GM12878 (cell line): ENCODE results near the gene ICE2.

Experiments
- CBFB ChIP-seq: IDR thresholded peaks from 2 replicates; pipeline ENCODE4 v1.6.1; 2016; ENCODE audit warnings: antibody characterized with exemption, low read depth
- CBX5 ChIP-seq: sonication (generic); IDR thresholded peaks from 2 replicates; pipeline ENCODE4 v1.6.1; 2016; ENCODE audit warnings: low read depth, moderate library complexity, mild to moderate bottlenecking, inconsistent platforms
- ESRRA ChIP-seq: IDR thresholded peaks from 2 replicates; pipeline ENCODE4 v1.6.1; 2012; ENCODE audit warnings: mild to moderate bottlenecking, low read length, improper control_type of control experiment
- GABPA ChIP-seq: IDR thresholded peaks from 2 replicates; pipeline ENCODE4 v1.6.1; 2014; ENCODE audit warnings: antibody characterized with exemption, low read depth, mild to moderate bottlenecking, inconsistent platforms
- GATAD2B ChIP-seq: fragments of 450-650 bp; conservative IDR thresholded peaks from 2 replicates; pipeline ENCODE4 v1.6.1; 2017; ENCODE audit warnings: low read depth, mild to moderate bottlenecking, moderate library complexity
- MXI1 ChIP-seq: fragments of 150-350 bp; IDR thresholded peaks from 2 replicates; pipeline ENCODE4 v1.6.1; 2011; ENCODE audit warnings: low read depth, mild to moderate bottlenecking, inconsistent platforms, low read length, improper control_type of control experiment
- PAX8 ChIP-seq: fragments of 450-650 bp; IDR thresholded peaks from 2 replicates; pipeline ENCODE4 v1.6.1; 2017; ENCODE audit warnings: mild to moderate bottlenecking, moderate library complexity
- POLR2AphosphoS5 ChIP-seq: IDR thresholded peaks from 2 replicates; pipeline ENCODE4 v1.6.1; 2011; ENCODE audit warnings: mild to moderate bottlenecking, low read length, inconsistent platforms
- RFX5 ChIP-seq: IDR thresholded peaks from 2 replicates; pipeline ENCODE4 v1.6.1; 2011; ENCODE audit warnings: low read depth, low read length, improper control_type of control experiment
- SP1 ChIP-seq: IDR thresholded peaks from one replicate; pipeline ENCODE4 v1.6.1; 2011; ENCODE audit warnings: low read depth, low read length
- STAT3 ChIP-seq: IDR thresholded peaks from 2 replicates; pipeline ENCODE4 v1.6.1; 2011; ENCODE audit warnings: low read depth, low read length, improper control_type of control experiment
- TF ChIP-seq, protein P1 (sequence below): fragments of 150-350 bp; IDR thresholded peaks from 2 replicates; pipeline ENCODE4 v1.6.1; 2016; ENCODE audit warnings: low read depth, low read length
- TF ChIP-seq, protein P2 (sequence below), 3 experiments: IDR thresholded peaks in 2 of 3; conservative IDR thresholded peaks in 1 of 3; 2 replicates each; pipeline ENCODE4 v1.5.1; 2011; ENCODE audit warnings: low read depth in 3 of 3, low read length in 3 of 3, mild to moderate bottlenecking in 3 of 3, control low read depth in 2 of 3, moderate library complexity in 2 of 3, inconsistent platforms in 1 of 3, mixed read lengths in 1 of 3; ENCODE audit not compliant: control insufficient read depth in 2 of 3, insufficient read depth in 1 of 3; ENCODE audit errors: extremely low read depth in 1 of 3
- TF ChIP-seq, protein P3 (sequence below): IDR thresholded peaks from 2 replicates; pipeline ENCODE4 v1.6.1; 2011; ENCODE audit warnings: low read depth, low read length, improper control_type of control experiment, borderline replicate concordance

DNA sequence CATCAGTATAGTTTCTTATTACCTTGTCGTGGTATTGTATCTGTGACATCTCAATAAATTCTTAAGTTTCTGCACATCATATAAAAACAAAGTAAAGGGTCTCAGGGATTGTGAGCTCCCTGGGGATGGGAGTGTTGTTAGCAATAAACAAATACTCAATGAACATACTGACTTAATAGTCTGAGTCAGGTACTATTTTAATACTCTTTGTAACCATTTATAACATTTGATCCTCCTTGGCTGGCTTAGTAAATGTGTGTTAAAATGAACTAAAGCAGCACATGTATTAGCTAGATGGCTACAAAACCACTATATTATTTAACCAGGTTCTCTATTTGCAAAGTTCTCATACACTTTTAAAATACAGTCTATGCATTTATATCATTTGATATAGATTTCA lies 1.8 kb downstream of the ICE2 start:
- TF ChIP-seq POLR2AphosphoS5, result no peak
- TF ChIP-seq MXI1, result no peak
- TF ChIP-seq, protein P1, sequence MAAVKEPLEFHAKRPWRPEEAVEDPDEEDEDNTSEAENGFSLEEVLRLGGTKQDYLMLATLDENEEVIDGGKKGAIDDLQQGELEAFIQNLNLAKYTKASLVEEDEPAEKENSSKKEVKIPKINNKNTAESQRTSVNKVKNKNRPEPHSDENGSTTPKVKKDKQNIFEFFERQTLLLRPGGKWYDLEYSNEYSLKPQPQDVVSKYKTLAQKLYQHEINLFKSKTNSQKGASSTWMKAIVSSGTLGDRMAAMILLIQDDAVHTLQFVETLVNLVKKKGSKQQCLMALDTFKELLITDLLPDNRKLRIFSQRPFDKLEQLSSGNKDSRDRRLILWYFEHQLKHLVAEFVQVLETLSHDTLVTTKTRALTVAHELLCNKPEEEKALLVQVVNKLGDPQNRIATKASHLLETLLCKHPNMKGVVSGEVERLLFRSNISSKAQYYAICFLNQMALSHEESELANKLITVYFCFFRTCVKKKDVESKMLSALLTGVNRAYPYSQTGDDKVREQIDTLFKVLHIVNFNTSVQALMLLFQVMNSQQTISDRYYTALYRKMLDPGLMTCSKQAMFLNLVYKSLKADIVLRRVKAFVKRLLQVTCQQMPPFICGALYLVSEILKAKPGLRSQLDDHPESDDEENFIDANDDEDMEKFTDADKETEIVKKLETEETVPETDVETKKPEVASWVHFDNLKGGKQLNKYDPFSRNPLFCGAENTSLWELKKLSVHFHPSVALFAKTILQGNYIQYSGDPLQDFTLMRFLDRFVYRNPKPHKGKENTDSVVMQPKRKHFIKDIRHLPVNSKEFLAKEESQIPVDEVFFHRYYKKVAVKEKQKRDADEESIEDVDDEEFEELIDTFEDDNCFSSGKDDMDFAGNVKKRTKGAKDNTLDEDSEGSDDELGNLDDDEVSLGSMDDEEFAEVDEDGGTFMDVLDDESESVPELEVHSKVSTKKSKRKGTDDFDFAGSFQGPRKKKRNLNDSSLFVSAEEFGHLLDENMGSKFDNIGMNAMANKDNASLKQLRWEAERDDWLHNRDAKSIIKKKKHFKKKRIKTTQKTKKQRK, result no peak
- TF ChIP-seq RFX5, result no peak
- TF ChIP-seq, protein P2, sequence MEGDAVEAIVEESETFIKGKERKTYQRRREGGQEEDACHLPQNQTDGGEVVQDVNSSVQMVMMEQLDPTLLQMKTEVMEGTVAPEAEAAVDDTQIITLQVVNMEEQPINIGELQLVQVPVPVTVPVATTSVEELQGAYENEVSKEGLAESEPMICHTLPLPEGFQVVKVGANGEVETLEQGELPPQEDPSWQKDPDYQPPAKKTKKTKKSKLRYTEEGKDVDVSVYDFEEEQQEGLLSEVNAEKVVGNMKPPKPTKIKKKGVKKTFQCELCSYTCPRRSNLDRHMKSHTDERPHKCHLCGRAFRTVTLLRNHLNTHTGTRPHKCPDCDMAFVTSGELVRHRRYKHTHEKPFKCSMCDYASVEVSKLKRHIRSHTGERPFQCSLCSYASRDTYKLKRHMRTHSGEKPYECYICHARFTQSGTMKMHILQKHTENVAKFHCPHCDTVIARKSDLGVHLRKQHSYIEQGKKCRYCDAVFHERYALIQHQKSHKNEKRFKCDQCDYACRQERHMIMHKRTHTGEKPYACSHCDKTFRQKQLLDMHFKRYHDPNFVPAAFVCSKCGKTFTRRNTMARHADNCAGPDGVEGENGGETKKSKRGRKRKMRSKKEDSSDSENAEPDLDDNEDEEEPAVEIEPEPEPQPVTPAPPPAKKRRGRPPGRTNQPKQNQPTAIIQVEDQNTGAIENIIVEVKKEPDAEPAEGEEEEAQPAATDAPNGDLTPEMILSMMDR (IDR thresholded peaks at IDR 0.05 in 2 of 3, conservative IDR thresholded peaks at IDR 0.05 in 1 of 3; ENCODE audit: control insufficient read depth in 2 of 3, extremely low read depth in 1 of 3, insufficient read depth in 1 of 3, low read depth in 3 of 3, low read length in 3 of 3), result no peak
- no peak for TF ChIP-seq ESRRA
- TF ChIP-seq PAX8, result no peak
- TF ChIP-seq, protein P3, sequence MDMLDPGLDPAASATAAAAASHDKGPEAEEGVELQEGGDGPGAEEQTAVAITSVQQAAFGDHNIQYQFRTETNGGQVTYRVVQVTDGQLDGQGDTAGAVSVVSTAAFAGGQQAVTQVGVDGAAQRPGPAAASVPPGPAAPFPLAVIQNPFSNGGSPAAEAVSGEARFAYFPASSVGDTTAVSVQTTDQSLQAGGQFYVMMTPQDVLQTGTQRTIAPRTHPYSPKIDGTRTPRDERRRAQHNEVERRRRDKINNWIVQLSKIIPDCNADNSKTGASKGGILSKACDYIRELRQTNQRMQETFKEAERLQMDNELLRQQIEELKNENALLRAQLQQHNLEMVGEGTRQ, result no peak
- no peak for TF ChIP-seq SP1
- TF ChIP-seq CBX5, result no peak
- TF ChIP-seq GATAD2B, result no peak
- TF ChIP-seq STAT3, result no peak
- TF ChIP-seq GABPA, result no peak
- TF ChIP-seq CBFB, result no peak
